GM12874 (cell line): Measurements from ENCODE around the gene SYT2.

Experiments used
- TF ChIP-seq, protein P1 (sequence below): IDR thresholded peaks from 2 replicates; pipeline ENCODE4 v1.5.1; 2011; ENCODE audit warnings: low read depth, mild to moderate bottlenecking, control low read depth, low read length, moderate library complexity; ENCODE audit not compliant: insufficient read depth

Gene SYT2

DNA sequence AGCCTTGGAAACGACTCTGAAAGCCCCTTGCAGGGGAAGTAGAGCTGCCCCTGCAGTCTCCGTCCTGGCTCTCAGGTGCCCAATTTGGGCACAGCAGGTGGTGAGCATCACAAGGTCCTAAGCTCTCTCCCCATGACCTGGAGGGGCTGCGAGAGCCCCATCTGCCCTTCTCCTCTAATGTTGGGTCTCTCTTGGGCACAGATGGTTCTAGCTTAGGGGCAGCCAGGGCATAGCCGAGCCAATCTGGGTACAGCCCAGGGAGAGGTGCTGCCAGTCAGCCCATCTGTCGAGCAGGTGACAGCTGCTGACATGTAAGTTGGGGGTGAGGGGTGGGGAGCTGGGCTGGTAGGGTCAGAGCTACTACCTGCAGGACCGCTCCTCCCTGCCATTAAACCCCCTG is 50.7 kb downstream of the SYT2 start:
- TF ChIP-seq, protein P1, sequence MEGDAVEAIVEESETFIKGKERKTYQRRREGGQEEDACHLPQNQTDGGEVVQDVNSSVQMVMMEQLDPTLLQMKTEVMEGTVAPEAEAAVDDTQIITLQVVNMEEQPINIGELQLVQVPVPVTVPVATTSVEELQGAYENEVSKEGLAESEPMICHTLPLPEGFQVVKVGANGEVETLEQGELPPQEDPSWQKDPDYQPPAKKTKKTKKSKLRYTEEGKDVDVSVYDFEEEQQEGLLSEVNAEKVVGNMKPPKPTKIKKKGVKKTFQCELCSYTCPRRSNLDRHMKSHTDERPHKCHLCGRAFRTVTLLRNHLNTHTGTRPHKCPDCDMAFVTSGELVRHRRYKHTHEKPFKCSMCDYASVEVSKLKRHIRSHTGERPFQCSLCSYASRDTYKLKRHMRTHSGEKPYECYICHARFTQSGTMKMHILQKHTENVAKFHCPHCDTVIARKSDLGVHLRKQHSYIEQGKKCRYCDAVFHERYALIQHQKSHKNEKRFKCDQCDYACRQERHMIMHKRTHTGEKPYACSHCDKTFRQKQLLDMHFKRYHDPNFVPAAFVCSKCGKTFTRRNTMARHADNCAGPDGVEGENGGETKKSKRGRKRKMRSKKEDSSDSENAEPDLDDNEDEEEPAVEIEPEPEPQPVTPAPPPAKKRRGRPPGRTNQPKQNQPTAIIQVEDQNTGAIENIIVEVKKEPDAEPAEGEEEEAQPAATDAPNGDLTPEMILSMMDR = no peak

DNA sequence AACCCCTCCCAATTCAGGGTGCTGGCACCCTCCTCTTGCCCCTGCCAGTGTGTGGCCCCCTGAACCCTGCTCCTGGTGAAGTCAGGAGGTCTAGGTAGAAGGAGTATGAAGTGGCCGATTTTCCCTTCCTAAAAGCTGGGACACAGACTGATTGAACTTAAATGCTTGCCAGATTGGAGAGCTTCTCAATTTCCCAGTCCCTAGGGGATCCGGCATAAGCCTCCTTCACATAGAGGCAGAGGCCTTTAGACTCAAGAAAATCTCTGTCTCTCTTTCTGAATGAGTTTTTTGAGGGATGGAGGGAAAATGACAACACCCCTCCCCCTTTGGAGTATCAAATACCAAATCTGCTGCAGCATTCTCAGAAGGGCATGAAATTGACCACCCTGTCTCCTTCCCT is 51.5 kb downstream of the SYT2 start:
- TF ChIP-seq, protein P1 = no peak

DNA sequence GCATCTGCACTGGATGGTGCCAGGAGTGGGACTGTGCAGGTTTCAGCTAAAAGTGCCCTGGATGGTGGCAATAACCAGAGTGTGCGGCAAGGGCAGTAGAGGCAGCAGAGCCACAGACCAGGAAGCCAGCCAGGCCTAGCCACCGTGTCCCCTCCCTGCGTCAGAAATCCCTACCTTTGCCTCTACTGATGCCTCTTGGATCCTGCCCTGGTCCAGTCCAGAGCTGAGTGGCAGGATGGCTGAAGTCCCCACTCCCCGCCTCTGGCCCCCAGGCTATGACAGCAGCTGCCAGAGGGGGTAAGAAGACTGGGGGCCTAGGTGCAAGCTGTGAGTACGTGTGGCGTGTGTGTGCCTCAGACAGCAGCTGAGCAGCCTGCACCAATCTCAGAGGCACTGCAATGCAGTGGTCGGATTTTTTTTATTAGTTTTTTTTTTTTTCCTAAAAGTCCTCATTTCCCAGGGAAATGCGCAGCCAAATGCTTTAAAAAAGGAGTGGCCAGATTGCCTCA is 51.9 kb downstream of the SYT2 start:
- TF ChIP-seq, protein P1 = no peak

DNA sequence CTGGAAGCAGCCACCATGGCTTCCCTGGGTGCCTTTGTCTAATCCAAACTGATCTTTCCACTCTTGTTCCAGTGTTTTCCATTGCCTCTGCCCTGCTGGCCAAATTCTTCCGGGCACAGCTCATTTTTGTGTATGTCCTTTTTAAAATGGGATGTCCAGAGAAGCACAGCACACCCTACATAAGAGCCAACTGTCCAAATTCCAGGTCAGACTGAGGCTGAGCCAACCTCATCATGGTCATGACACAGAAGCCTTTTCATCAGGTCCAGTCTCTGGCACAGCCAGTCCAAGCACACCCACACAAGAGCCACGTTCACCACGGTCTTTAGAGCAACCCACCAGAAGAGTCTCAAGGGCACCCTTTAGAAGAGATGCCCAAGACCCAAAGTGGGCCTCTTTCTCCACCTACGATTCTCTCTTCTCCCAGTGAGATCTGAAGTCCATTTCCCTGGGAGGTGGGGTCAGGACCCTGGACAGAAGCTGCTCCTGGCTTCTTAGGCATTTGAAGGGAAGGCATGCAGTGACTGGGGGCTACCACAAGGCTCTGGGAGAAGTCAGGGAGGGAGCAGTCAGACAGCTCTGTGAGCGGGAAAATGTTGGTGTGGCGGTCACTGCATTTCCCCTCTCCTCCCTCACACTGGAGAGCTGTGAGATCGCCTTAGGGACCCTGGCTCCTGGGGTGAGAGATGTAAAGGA is 53.2 kb downstream of the SYT2 start:
- TF ChIP-seq, protein P1 = no peak

DNA sequence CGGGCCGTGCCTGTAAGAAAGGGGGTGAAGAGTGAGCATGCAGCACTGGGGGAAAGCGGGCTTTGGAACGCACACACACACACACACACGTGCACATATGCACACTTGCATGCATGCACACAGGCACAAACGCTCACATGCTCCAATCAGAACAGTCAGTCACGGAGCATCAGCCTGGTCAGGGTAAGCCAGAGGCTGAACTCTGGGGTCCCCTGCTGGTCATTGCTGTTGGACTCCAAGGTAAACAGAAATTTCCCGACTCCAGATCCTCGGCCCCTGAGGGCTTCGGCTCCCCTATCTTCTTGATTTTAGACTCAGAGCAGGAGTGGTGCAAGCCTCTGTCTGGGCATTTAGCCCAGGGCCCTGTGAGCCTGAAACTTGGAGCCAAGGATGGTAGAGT is 54.2 kb downstream of the SYT2 start:
- TF ChIP-seq, protein P1 = no peak

DNA sequence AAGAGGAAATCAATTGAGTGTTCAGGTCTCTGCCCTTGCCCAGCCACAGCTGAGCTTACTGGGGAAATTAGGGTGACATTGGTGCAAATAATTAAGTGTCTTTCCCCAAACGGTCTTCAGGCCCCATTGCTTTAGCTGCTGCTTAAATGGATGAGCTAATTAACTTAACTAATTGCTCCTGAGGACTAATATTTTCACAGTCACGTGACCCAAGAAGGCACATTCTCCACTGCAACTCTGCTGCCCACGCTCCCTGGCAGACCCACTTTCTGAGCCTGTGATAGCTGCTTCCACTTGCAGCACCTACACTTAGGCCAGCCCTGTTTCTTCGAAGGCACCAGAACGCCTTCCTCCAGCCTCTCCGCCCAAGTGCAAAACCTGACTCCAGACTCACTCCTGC is 56.2 kb downstream of the SYT2 start:
- TF ChIP-seq, protein P1 = no peak

DNA sequence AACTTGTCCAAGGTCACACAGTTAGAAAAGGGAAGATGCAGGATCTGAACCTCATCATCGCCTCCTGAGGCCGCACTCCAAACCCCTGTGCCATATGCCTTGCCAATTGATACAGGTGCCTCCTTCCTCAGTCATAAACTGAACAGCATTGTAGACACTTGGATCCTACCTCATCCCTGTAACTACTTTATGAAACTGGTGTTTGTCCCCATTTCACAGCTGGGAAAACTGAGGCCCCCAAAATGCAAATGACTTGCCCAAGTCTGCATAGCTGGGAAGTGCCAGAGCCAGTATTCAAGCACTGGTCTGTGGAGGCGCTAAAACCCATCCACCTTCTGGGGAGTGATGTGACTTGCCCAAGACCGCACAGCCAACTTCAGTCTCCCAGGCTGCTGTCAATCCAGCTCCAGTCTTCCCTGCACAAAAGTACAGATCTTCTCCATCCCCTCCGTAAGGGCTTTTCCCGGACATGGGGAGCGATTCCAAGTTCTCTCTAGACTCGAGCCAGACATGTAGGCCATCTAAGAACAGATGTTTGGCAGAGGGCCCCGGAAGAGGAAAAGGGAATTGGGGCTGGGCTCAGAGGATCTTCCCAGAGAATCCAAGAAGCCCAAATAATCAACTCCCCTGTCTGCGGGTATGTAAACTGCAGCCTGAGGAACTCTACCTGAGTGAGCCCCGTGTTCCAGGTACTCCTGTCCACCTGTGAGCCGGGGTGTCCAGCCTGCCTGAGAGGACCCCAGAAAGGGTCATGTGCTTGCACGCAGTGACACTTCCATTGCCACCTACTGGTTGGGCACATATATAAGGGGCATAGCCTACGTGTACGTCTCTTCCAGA is 60.5 kb downstream of the SYT2 start:
- TF ChIP-seq, protein P1 = no peak
